GM12872 (cell line): ENCODE data around the gene ESR2.

Source experiments
- CTCF ChIP-seq: IDR thresholded peaks from 3 replicates; pipeline ENCODE4 v1.5.1; 2011; ENCODE audit warnings: low read depth, mild to moderate bottlenecking, low read length, moderate library complexity; ENCODE audit not compliant: insufficient read depth

The ESR2 gene

GRCh38 chr14:64229489-64229888 is 64.7 kb downstream of the ESR2 start:
- no peak for TF ChIP-seq CTCF

- TF ChIP-seq CTCF, result no peak
These were observed 66.3 kb downstream of the ESR2 start for GRCh38 chr14:64227856-64228255.

GRCh38 chr14:64225151-64225757 is 68.9 kb downstream of the ESR2 start:
- no peak for TF ChIP-seq CTCF

- TF ChIP-seq CTCF, result no peak
These were observed 72.7 kb downstream of the ESR2 start for GRCh38 chr14:64221391-64222003.

- no peak for TF ChIP-seq CTCF
These were observed 73.7 kb downstream of the ESR2 start for GRCh38 chr14:64220466-64220865.

GRCh38 chr14:64220056-64220455 is 74.1 kb downstream of the ESR2 start:
- TF ChIP-seq CTCF, result no peak

GRCh38 chr14:64218344-64219240 is 75.6 kb downstream of the ESR2 start:
- no peak for TF ChIP-seq CTCF
